ENCODE results near the gene EPAS1. TPM values are rescaled to one million over a fixed set of nuclear protein-coding genes. Genes with fewer than 3 reads are reported as not detected.

The EPAS1 gene
- total and polyA plus RNA-seq, 2 experiments from 2014 or later: 1.4 to 4.8 TPM

- Histone ChIP-seq H3K4me1 (ENCODE audit: low read depth) (peaks cover 24% of the 10 kb centered on the region), H3K27me3 (no peaks in the 10 kb centered on the region), H3K9me3 (ENCODE audit: low read depth) (no peaks in the 10 kb centered on the region), H3K4me3 (no peak overlapping the region), H3K36me3 (no peaks in the 10 kb centered on the region), H3K27ac (no peak overlapping the region)
- no peak for DNase-seq (ENCODE audit: low read depth in 1 of 2, low spot score in 1 of 2)
- no peak for TF ChIP-seq CTCF (IDR thresholded peaks at IDR 0.05; ENCODE audit: low read depth, low read length)
These were observed 40.2 kb downstream of the EPAS1 start for GRCh38 chr2:46337208-46337994.

- H3K4me1 ChIP-seq (ENCODE audit: low read depth): peaks cover 24% of the 10 kb centered on the region
- H3K27me3 ChIP-seq: no peaks in the 10 kb centered on the region
- no peaks in the 10 kb centered on the region for H3K9me3 ChIP-seq (ENCODE audit: low read depth)
- no peak overlapping the region for H3K27ac ChIP-seq
- no peak for TF ChIP-seq CTCF (IDR thresholded peaks at IDR 0.05; ENCODE audit: low read depth, low read length)
- no peaks in the 10 kb centered on the region for H3K36me3 ChIP-seq
- no peak overlapping the region for H3K4me3 ChIP-seq
- no peak for DNase-seq (ENCODE audit: low read depth in 1 of 2, low spot score in 1 of 2)
These were observed 41.5 kb downstream of the EPAS1 start for GRCh38 chr2:46338674-46339073.

- Histone ChIP-seq H3K9me3 (ENCODE audit: low read depth) (no peaks in the 10 kb centered on the region), H3K27ac (no peak overlapping the region), H3K27me3 (no peaks in the 10 kb centered on the region), H3K36me3 (no peaks in the 10 kb centered on the region), H3K4me3 (no peak overlapping the region), H3K4me1 (ENCODE audit: low read depth) (peaks cover 24% of the 10 kb centered on the region)
- TF ChIP-seq CTCF (IDR thresholded peaks at IDR 0.05; ENCODE audit: low read depth, low read length): no peak
- DNase-seq (ENCODE audit: low read depth in 1 of 2, low spot score in 1 of 2): no peak
These were observed 42.0 kb downstream of the EPAS1 start for GRCh38 chr2:46339200-46339599.

DNA sequence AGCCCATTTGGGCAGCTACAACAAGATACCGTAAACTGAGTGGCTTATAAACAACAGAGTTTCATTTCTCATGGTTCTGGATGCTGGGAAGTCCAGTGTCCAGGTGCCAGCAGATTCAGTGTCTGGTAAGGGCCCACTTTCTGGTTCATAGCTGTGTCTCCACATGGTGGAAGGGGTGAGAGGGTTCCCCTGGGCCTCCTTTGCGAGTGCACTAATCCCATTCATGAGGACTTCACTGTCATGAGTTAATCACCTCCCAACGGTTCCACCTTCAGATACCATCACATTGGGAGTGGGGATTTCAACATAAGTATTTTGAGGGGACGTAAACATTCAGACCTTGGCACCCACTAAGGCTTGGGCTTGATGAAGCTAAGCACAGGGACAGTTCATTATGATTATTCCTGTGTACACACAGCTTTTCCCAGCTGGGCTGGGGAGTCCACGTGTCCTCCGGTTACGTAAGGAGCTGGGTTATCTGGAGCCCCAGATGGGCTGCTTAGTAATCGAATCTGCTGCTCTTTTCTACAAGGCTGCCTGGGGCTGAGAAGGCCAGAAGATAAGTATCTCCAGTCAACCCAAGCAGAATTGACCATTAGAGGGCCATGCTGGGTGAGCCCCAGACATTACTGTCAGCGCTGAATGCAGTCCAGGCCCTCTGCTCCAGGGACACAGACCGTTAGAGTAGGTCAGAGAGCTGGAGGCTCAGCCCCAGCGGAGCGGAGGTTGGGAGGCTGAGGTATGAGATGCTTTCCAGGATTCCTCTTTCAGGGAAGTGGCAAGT lies 42.7 kb downstream of the EPAS1 start:
- H3K27ac ChIP-seq: no peak overlapping the region
- H3K36me3 ChIP-seq: no peaks in the 10 kb centered on the region
- no peak overlapping the region for H3K4me3 ChIP-seq
- H3K4me1 ChIP-seq (ENCODE audit: low read depth): peaks cover 21% of the 10 kb centered on the region
- H3K27me3 ChIP-seq: no peaks in the 10 kb centered on the region
- no peaks in the 10 kb centered on the region for H3K9me3 ChIP-seq (ENCODE audit: low read depth)
- peak in 1 of 2 donors; percentile 84 for DNase-seq (ENCODE audit: low read depth in 1 of 2, low spot score in 1 of 2)
- no peak for TF ChIP-seq CTCF (IDR thresholded peaks at IDR 0.05; ENCODE audit: low read depth, low read length)

- Histone ChIP-seq H3K4me3 (no peak overlapping the region), H3K9me3 (ENCODE audit: low read depth) (no peaks in the 10 kb centered on the region), H3K27ac (no peak overlapping the region), H3K27me3 (no peaks in the 10 kb centered on the region), H3K36me3 (no peaks in the 10 kb centered on the region), H3K4me1 (ENCODE audit: low read depth) (peaks cover 11% of the 10 kb centered on the region)
- TF ChIP-seq CTCF (IDR thresholded peaks at IDR 0.05; ENCODE audit: low read depth, low read length): no peak
- no peak for DNase-seq (ENCODE audit: low read depth in 1 of 2, low spot score in 1 of 2)
These were observed 43.7 kb downstream of the EPAS1 start for GRCh38 chr2:46340740-46341420.

Measured in cardiac muscle cell (in vitro differentiated cells and primary cell).